Keratinocyte (primary cell): Measurements from ENCODE around the gene ZSWIM3. TPM values are rescaled to one million over a fixed set of nuclear protein-coding genes. Genes with fewer than 3 reads are reported as not detected.
A peak's percentile ranks its signal among the peaks of the same experiment; 100 is the strongest.

Source experiments
- DNase-seq: peaks from one replicate; pipeline ENCODE4 v3.0.0-alpha.2; 2011; ENCODE audit warnings: low read depth, missing footprints, low spot score
- FAIRE-seq: peaks from 2 replicates; lab custom pipeline; 2011; peaks lifted over from hg19 to GRCh38; lab: Jason Lieb, UNC
- H2AFZ ChIP-seq: 2 replicates; pipeline ENCODE4 v1.6.0; 2012; ENCODE audit warnings: low read length, control low read depth, inconsistent platforms; ENCODE audit not compliant: control insufficient read depth
- H3K27ac ChIP-seq: 2 replicates; pipeline ENCODE4 v1.5.1; 2011; ENCODE audit warnings: low read length; ENCODE audit not compliant: control insufficient read depth, insufficient read depth
- H3K27me3 ChIP-seq: 3 replicates; pipeline ENCODE4 v1.6.0; 2011; ENCODE audit warnings: low read length; ENCODE audit not compliant: control insufficient read depth, insufficient read depth; ENCODE audit errors: extremely low read depth
- H3K36me3 ChIP-seq, 2 experiments: 2 replicates in 1 of 2; 3 replicates in 1 of 2; pipeline ENCODE4 v1.5.1; 2011; ENCODE audit warnings: low read length in 2 of 2, mild to moderate bottlenecking in 1 of 2; ENCODE audit not compliant: control insufficient read depth in 2 of 2, insufficient read depth in 2 of 2; ENCODE audit errors: extremely low read depth in 1 of 2
- H3K4me1 ChIP-seq: 3 replicates; pipeline ENCODE4 v1.5.1; 2011; ENCODE audit warnings: low read length; ENCODE audit not compliant: control insufficient read depth, insufficient read depth; ENCODE audit errors: extremely low read depth
- H3K4me2 ChIP-seq: 3 replicates; pipeline ENCODE4 v1.6.0; 2011; ENCODE audit warnings: low read depth, low read length; ENCODE audit not compliant: control insufficient read depth, insufficient read depth; ENCODE audit errors: extremely low read depth
- H3K4me3 ChIP-seq, 3 experiments: fragments of 200-600 bp in 1 of 3; sonication (generic) in 1 of 3; 2 replicates in 2 of 3; 3 replicates in 1 of 3; pipeline ENCODE4 v1.5.1; 2011 to 2016; ENCODE audit warnings: low read length in 3 of 3, mild to moderate bottlenecking in 3 of 3, control low read depth in 2 of 3, inconsistent platforms in 1 of 3, low read depth in 1 of 3, mixed read lengths in 1 of 3, mixed run types in 1 of 3, moderate library complexity in 1 of 3; ENCODE audit not compliant: control insufficient read depth in 2 of 3, insufficient read depth in 2 of 3; ENCODE audit errors: extremely low read depth in 1 of 3
- H3K79me2 ChIP-seq: 2 replicates; pipeline ENCODE4 v1.6.0; 2012; ENCODE audit warnings: low read length; ENCODE audit not compliant: control insufficient read depth, insufficient read depth
- H3K9ac ChIP-seq: 3 replicates; pipeline ENCODE4 v1.6.0; 2011; ENCODE audit warnings: low read length; ENCODE audit not compliant: control insufficient read depth, insufficient read depth; ENCODE audit errors: extremely low read depth
- H3K9me1 ChIP-seq: 3 replicates; pipeline ENCODE4 v1.6.0; 2011; ENCODE audit warnings: low read length; ENCODE audit not compliant: control insufficient read depth, insufficient read depth; ENCODE audit errors: extremely low read depth
- H3K9me3 ChIP-seq: 2 replicates; pipeline ENCODE4 v1.5.1; 2012; ENCODE audit warnings: low read depth, low read length; ENCODE audit not compliant: control insufficient read depth
- H4K20me1 ChIP-seq: 3 replicates; pipeline ENCODE4 v1.6.0; 2011; ENCODE audit warnings: low read length; ENCODE audit not compliant: control insufficient read depth, insufficient read depth; ENCODE audit errors: extremely low read depth
- CTCF ChIP-seq, 3 experiments: IDR thresholded peaks in 1 of 3; conservative IDR thresholded peaks in 1 of 3; optimal IDR thresholded peaks in 1 of 3; 2 replicates in 2 of 3; 3 replicates in 1 of 3; pipeline versions ENCODE3 to v1.5.1; 2011; ENCODE audit warnings: low read length in 3 of 3, mild to moderate bottlenecking in 3 of 3, moderate library complexity in 2 of 3, control low read depth in 1 of 3, inconsistent platforms in 1 of 3; ENCODE audit not compliant: insufficient read depth in 2 of 3; ENCODE audit errors: extremely low read depth in 1 of 3
- EZH2 ChIP-seq: IDR thresholded peaks from one replicate; pipeline ENCODE4 v1.6.1; 2012; ENCODE audit warnings: inconsistent platforms, mild to moderate bottlenecking, low read length, moderate library complexity
- dilution Hi-C: fragments of 300-500 bp; cut with MboI; formaldehyde crosslinking; loops from one replicate; pipeline ENCODE4 v1.7.0; 2020; ENCODE audit warnings: low sequenced_read_pairs; ENCODE audit not compliant: extremely low pct_ligation_motif_present
- polyA plus RNA-seq, 5 experiments: library from polyadenylated mRNA; depleted of rRNA in 3 of 5; stranded (reverse) in 3 of 5; stranded (forward) in 1 of 5; unstranded in 1 of 5; fragments of >200 nt; gene quantifications; 1 replicate in 1 of 5; 2 replicates in 3 of 5; 3 replicates in 1 of 5; pipeline versions ENCODE4 v1.2.1 to v1.2.3, GENCODE V29; 2011 to 2012; ENCODE audit warnings: missing spikeins in 2 of 5, low read depth in 1 of 5, low replicate concordance in 1 of 5

ZSWIM3 gene
- polyA plus RNA-seq, 1 donor (not counting 4 experiments of a cell fraction or from before 2014, with no cell fraction given): 2.0 TPM

- H4K20me1 ChIP-seq: peaks cover 6% of the 10 kb centered on the region
- H3K4me3 ChIP-seq: peak within 1 kb of the TSS; percentile 63 to 86 (median 82)
- peaks cover 21% of the 10 kb centered on the region for H3K79me2 ChIP-seq
- peaks cover 13% of the 10 kb centered on the region for H3K4me1 ChIP-seq
- DNase-seq: peak; percentile 84
- no peaks in the 10 kb centered on the region for H3K9me1 ChIP-seq
- H3K27ac ChIP-seq: peak within 1 kb of the TSS; percentile 76
- peak; percentile 91 for FAIRE-seq
- H3K9me3 ChIP-seq: no peaks in the 10 kb centered on the region
- peak within 1 kb of the TSS; percentile 87 for H3K4me2 ChIP-seq
- TF ChIP-seq EZH2 (no peak), CTCF (optimal IDR thresholded peaks at IDR 0.05 in 1 of 3, IDR thresholded peaks at IDR 0.05 in 1 of 3, conservative IDR thresholded peaks at IDR 0.05 in 1 of 3; ENCODE audit: extremely low read depth in 1 of 3, insufficient read depth in 2 of 3, low read length in 3 of 3) (no peak)
- H3K36me3 ChIP-seq: peaks cover 13 to 20% of the 10 kb centered on the region in 2 experiments
- H2AFZ ChIP-seq: peak within 1 kb of the TSS; percentile 81
- dilution Hi-C loops: no loop called here
- H3K27me3 ChIP-seq: no peaks in the 10 kb centered on the region
- H3K9ac ChIP-seq: peak within 1 kb of the TSS; percentile 85
These were observed 45.0 kb upstream of the ZSWIM3 start, which contains the start of gene UBE2C for GRCh38 chr20:45812157-45813005. UBE2C (plus strand) TSS chr20:45812644; CDS start chr20:45812696, 52 bp downstream.

- Histone ChIP-seq H3K27ac (peak overlapping the region; percentile 76), H3K9ac (peak overlapping the region; percentile 85), H2AFZ (peak overlapping the region; percentile 81), H4K20me1 (peaks cover 6% of the 10 kb centered on the region), H3K9me3 (no peaks in the 10 kb centered on the region), H3K36me3 (peaks cover 13 to 20% of the 10 kb centered on the region in 2 experiments), H3K4me3 (peak overlapping the region; percentile 63 to 86 (median 82)), H3K4me2 (peak overlapping the region; percentile 87), H3K9me1 (no peaks in the 10 kb centered on the region), H3K79me2 (peaks cover 21% of the 10 kb centered on the region), H3K4me1 (peaks cover 13% of the 10 kb centered on the region), H3K27me3 (no peaks in the 10 kb centered on the region)
- TF ChIP-seq CTCF (optimal IDR thresholded peaks at IDR 0.05 in 1 of 3, IDR thresholded peaks at IDR 0.05 in 1 of 3, conservative IDR thresholded peaks at IDR 0.05 in 1 of 3; ENCODE audit: extremely low read depth in 1 of 3, insufficient read depth in 2 of 3, low read length in 3 of 3) (no peak), EZH2 (no peak)
- dilution Hi-C loops: no loop called here
- no peak for FAIRE-seq
- no peak for DNase-seq
These were observed 44.4 kb upstream of the ZSWIM3 start for GRCh38 chr20:45813006-45813340.
